Endothelial cell of umbilical vein (primary cell): ENCODE results near the gene PRELID3B.

Experiments
- CTCF ChIP-seq, 2 donors: IDR thresholded peaks; 1 replicate in 1 of 2; 2 replicates in 1 of 2; pipeline ENCODE4 v1.5.1; 2011; ENCODE audit warnings: low read length in 2 of 2, mild to moderate bottlenecking in 2 of 2, moderate library complexity in 2 of 2, control low read depth in 1 of 2, inconsistent platforms in 1 of 2, low read depth in 1 of 2; ENCODE audit not compliant: insufficient read depth in 1 of 2; ENCODE audit errors: extremely low read depth in 1 of 2
- EZH2 ChIP-seq: IDR thresholded peaks from 2 replicates; pipeline ENCODE4 v1.6.1; 2012; ENCODE audit warnings: borderline replicate concordance, low read depth, mild to moderate bottlenecking, moderate library complexity, low read length, inconsistent platforms; ENCODE audit not compliant: severe bottlenecking
- POLR2A ChIP-seq: IDR thresholded peaks from 2 replicates; pipeline ENCODE4 v1.6.1; 2012; ENCODE audit warnings: low read depth, mild to moderate bottlenecking, control low read depth, low read length
- POLR2AphosphoS5 ChIP-seq: IDR thresholded peaks from 2 replicates; pipeline ENCODE4 v1.6.1; 2012; ENCODE audit warnings: low read depth, mild to moderate bottlenecking, control low read depth, low read length, moderate library complexity; ENCODE audit not compliant: insufficient read depth

GRCh38 chr20:59022754-59023153 is 19.8 kb downstream of the PRELID3B start:
- TF ChIP-seq CTCF (IDR thresholded peaks at IDR 0.05; ENCODE audit: extremely low read depth in 1 of 2, insufficient read depth in 1 of 2, low read depth in 1 of 2, low read length in 2 of 2) (no peak), POLR2A (no peak), EZH2 (no peak), POLR2AphosphoS5 (no peak)
